HG03025 (cell line): ENCODE results near the gene NPFFR2.
"Not testable (repeated sequence)": the region's sequence is repeated elsewhere in the genome, so short reads cannot be mapped to it uniquely, and the experiment has no call there.

Experiments used
- ATAC-seq: cut with Tn5 transposase; IDR thresholded peaks from one replicate; pipeline ENCODE4 v1.9.1; 2021; ENCODE audit warnings: mild to moderate bottlenecking, moderate library complexity; ENCODE audit not compliant: unreplicated experiment, low FRiP score

Gene NPFFR2

DNA sequence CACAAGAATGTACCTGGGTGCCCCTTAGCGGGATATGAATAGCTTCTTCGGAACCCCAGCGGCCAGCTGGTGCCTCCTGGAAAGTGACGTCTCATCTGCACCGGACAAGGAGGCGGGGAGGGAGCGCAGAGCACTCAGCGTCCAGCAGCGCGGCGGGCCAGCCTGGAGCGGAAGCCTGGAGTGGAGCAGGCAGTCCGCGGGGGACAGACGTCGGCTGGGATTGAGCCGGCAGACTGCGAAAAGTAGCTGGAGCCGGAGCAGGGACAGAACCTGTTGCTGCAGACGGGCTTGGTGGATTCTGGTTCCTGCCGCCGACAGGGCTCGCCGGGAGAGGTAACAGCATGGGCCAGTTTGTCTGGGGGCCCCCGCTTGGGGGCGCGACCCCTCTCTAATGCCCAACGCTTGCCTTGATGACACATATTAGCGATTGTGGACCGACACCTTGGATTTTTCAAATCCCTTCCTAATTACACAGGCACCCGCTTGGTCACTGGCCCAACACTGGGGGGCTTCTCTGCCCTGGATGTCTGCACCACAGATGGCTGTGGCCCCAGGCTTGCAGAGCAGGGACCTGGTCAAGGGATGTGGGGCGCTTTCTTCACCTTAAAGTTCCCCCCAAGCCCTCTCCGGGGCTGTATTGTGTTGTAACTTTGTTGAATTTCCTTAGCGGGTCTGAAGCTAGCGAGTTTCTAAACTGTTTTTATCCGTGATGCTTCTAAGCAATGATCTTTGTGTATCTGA is at the start of gene NPFFR2:
Gene NPFFR2, plus strand, starts transcription at position 133 of the 741 bp plus-strand sequence. CDS start 96,592 bp downstream, outside the sequence.
- no peak for ATAC-seq

DNA sequence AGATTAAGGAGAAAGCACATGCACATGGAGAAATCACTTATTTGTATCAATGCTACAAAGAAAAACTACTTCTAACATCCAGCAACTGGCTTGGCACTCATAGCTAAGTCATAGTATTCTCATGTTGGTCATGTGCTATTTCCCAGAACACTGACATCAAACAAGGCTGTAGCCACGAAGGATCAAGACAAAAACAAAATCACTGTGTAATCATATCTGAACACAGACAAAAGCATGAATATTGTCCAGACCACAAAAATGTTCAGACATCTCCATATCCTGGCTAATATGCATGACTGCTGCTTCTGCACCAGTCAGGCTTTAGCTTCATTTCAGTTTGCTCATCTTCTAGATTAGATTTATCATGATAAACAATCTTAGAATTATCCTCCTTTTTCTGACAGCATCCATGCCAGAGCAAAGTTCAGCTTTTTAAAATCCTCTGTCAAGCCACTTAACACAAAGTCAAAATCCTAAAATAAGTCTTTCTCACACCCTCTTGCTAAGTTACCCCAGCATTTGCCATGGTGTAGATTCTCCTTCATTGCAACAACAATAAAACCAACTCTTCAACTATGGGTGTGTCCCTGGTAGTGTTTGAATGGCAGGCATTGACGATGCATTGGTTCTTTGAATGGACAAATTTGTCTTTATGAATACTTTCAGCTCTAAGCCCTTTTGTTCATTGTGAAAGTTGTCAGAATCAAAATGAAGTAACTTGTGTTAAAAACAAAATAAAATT is 39.1 kb upstream of the NPFFR2 start:
- ATAC-seq, result no peak

DNA sequence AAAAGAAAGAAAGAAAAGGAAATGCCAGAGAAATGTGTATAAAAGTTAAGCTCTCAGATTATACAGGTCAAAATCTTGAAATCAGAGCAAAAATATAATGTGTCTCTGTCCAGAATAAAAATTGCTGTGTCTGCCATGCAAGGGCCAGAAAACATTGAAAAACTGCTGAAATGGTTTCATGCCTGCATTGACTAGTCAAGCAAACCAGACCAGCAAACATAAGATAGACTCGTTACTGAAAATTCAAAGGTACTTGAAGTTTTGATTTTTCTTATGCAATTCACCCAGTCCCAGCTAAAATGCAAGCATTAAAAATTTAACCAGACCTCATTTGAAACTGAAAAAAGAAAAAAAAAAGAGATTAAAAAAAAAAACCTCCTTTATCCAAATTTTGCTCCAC is 37.2 kb upstream of the NPFFR2 start:
- no peak for ATAC-seq

DNA sequence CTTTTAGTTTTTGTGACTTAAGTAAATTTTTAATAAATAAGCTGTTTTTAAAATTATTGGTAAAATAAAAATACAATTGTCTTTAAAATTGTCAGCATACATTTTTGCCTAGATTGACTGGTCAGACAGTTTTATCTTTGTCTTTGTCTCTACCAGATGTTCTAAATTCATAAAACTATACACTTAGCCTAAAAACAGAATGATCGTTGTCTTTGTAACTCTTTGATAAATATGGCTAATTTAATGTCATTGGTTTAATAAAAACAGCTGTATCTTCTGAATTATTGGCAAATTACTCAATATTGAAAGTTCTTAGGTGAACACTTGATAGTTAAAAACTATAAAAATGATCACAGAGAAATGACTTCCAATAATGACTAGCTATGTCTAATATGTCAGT is 36.5 kb upstream of the NPFFR2 start:
- no peak for ATAC-seq

DNA sequence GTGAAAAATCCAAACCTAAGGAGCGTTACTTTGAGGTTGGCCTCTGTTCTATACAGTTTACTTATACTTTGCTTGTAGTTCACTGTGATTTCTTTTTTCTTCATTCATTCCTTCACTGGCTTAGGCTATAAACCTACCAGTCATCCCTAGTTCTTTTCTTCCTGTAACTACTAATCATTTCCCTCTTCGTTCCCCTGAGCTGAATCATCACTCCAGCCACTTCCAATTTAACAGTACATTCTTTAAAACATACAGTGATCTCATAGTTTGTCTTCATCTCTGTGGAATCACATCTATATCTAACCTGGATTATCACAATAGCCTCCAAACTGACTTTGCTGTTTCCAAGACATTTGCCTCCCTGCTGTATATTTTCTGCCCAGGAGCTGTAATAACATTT is 25.2 kb upstream of the NPFFR2 start:
- ATAC-seq, result no peak

DNA sequence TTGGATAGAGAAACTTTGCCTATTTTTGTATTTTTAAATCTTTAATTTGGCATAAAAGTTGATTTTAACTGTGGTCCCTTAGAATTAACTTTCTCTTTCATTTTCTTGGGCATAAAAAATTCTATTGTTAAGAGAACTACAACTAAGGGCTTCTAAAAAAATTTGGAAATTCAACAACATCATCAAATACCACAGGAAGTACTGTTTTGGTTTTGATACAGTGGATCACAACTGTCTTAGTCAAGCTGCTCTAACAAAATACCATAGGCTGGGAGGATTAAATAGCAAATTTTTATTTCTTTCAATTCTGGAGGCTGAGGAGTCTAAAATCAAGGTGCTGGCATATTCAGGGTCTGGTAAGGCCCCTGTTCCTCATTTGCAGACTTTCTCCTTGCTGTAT is 19.9 kb upstream of the NPFFR2 start:
- no peak for ATAC-seq

DNA sequence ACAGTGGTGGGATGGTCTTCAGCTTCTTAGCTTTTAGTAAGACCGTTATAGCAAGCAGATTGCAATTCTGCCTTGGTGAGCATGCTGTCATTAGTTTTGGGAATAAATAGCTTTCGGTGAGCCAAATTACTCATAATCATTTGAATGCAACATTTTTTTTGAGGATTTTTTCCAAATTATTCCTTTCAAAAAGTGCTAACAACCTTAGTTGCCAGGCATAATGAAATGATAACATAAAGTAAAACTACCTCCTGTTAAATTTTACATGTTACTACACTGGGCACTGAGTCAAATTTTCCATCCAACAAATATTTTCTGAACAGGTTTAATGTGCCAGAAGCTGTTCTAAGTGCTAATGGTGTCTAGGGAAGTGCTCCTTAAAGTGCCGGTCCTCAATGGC is 15.8 kb upstream of the NPFFR2 start:
- no peak for ATAC-seq

DNA sequence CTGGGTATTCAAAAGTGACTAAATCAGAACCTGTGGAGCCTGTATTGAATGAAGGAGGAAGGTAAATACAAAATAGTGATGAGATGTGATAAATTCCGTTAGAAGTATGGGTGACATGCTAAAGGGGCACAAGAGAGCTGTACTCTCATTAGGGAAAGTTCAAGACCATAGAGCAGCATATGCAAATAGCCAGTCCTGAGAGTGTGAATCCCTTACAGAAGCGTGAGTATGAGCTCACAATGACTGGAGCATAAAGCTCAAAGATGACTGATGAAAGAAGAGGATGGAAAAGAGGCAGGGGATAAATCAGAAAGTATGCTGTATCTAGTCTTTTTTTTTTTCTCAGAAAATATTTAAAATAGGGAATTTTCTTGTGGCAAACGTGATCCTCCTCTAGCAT is 12.1 kb upstream of the NPFFR2 start:
- ATAC-seq, result no peak

DNA sequence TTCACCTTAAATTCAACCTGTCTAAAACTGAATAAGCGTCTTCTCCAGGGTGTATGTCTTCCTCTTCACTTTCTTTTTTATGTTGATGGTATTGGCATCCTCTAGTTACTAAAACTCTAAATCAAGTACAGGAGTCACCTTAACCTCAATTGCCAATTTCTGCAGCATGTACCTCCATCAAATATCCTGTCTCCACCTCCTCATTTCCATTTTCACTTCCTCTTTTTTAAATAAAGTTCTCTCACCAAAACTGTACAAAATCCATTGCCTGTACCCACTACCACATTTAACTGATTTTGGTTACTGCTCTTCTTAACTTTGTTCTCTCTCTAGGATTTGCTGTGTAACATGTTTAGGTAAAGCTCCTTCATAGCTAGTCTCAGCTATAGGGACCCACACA is 9.2 kb upstream of the NPFFR2 start:
- no peak for ATAC-seq

DNA sequence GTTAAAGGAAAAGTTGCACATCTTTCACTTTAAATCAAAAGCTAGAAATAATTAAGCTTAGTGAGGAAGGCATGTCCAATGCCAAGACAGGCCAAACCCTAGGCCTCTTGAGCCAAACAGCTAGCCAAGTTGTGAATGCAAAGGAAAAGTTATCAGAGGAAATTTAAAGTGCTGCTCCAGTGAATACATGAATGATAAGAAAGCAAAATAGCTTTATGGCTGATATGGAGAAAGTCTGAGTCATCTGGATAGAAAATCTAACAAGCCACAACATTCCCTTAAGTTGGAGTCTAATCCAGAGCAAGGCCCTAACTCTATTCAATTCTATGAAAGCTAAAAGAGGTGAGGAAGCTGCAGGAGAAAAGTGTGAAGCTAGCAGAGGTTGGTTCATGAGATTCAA is 23.8 kb downstream of the NPFFR2 start:
- ATAC-seq, result no peak

DNA sequence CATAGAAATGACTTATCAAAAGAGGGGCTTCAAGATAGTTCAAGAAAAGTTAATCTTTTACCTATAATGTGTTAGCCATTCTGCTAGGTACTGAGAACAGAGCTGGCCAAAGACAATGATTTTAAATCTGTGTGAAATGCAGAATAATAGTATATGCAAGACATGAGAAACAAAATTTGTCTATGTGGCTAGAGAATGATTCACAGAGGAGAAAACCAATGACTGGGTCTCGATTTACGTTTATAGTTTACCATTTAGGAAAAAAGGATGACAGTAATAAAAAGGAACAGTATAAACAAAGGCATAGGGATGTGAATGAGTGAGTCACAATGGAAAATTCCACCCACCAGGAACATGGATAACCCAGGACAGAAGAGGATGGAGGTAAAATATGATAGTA is 31.9 kb downstream of the NPFFR2 start:
- ATAC-seq, result no peak

DNA sequence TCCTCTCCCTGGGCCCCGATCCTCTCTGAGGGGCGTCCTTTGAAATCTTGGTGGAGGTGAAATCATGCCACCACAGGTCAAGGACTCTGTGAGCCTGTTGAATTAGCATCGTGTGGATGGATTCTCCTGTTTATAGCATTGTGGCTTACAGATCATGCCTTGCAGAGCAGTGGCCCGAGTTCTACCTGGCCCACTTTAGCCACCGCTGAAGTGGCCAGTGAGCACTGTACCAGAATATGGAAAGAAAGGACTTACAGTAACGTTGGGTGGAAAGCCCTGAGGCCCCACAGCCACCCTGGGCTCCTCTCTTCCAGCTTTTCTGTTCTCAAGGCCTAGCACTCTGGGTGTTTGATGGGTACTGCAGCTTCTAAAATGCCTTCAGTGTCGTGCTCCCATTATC is 35.3 kb downstream of the NPFFR2 start:
- ATAC-seq, result no peak

DNA sequence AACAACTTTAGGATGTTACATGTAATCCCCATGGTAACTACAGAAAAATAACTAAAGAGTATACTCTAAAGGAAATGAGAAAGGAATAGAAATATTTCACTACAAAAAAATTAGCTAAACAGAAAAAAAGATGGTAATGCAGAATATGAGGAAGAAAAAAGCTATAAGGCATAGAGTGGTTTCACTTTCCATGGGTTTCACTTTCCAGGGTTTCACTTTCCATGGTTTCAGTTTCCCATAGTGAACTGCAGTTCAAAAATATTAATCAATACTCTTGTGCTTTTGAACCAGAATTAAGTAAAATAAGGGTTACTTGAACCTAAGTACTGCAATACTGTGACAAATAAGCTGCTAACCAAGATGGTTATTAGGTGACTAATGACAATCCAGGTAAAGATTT is 42.0 kb downstream of the NPFFR2 start:
- no peak for ATAC-seq

DNA sequence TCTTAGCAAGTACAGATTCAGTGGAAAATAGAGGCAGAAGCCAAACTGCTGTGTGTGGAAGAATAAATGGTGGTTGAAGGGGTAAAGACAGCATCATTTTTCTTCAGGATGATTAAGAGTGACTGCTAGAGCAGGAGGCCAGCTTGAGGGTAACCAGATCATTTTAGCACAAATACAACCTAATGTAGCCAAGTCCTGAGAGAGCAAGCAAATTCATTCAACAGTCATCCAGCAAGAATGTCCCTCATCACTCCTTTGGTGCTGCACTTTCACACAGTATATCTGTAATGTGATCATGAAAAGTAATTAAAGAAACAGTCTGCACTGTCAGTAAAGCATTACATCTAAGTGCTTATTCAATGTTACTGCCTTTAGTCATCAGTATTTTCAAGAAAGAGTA is 44.8 kb downstream of the NPFFR2 start:
- no peak for ATAC-seq

DNA sequence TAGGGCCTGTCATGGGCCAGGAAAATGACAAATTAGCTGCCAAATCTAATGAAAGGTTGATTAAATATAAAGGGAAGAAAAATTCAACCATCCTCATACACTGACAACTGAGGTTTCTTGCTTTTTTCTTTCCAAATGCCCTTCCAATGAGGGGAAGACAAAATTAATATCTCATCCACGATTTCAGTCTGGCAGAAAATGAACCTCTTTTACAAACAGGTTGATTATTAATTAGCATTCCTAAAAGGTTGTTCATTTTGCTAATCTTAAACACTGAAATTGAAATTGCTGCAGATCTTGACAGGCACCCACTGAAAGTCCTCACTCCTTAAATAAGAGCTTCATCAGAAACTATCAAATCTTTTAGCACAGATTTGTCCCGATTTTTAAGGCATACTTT is 45.5 kb downstream of the NPFFR2 start:
- ATAC-seq, result no peak

DNA sequence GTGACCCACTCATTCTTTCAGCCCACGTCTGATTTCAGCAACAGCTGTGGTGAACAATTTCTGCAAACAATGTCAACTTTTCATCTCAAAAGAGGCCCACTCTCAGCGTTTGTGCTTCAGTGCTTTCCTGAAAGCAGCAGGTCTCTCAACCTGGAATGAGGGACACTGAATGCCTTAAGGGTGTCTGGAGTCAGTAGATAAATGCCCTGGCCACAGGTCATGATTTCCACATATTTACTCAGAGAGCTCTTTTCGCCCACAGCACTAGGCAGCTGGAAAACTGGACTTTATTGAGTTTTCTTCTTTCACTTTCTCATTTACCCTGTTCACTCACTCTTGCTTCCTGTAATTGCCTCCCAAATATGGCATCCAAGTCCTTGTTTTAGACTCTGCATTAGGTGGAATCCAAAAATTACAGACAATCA is 52.8 kb downstream of the NPFFR2 start:
- ATAC-seq, result peak; percentile 76

DNA sequence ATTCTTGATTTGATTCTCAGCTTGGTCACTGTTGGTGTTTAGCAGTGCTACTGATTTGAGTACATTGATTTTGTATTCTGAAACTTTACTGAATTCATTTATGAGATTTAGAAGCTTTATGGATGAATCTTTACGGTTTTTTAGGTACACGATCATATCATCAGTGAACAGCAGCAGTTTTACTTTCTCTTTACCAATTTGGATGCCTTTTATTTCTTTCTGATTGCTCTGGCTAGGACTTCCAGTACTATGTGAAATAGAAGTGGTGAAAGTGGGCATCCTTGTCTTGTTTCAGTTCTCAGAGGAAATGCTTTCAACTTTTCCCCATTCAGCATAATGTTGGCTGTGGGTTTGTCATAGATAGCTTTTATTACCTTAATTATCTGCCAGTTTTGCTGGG is 58.8 kb downstream of the NPFFR2 start:
- ATAC-seq, result not testable (repeated sequence)

DNA sequence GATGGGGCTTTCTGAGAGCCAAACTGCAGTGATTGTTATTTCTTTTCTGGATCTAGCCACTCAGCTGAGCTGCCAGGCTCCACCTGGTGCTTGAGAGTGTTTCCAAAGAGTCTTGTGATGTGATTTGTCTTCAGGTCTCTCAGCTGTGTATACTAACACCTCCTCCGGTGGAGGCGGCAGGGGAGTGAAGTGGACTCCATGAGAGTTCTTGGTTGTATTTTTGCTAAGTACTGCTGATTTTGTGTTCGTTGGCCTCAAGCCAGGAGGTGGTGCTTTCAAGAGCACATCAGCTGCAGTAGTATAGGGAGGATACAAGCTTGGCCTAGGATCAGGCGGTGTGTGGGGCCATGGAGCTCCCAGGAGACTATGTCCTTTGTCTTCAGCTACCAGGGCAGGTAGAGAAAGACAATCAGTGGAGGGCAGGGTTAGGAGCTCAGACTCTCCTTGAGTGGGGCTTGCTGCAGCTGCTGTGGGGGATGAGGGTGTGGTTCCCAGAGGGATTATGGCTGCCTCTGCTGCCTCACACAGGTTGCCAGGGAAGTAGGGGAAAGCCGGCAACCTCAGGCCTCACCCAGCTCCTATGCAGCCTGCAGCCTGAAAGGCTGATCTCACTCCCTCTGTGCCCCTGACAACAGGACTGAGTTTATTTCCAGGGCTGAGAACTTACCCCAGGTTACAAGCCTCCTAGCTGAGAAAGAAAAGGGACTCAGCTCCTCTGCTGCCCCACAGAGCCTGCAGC is 62.4 kb downstream of the NPFFR2 start:
- ATAC-seq, result no peak

DNA sequence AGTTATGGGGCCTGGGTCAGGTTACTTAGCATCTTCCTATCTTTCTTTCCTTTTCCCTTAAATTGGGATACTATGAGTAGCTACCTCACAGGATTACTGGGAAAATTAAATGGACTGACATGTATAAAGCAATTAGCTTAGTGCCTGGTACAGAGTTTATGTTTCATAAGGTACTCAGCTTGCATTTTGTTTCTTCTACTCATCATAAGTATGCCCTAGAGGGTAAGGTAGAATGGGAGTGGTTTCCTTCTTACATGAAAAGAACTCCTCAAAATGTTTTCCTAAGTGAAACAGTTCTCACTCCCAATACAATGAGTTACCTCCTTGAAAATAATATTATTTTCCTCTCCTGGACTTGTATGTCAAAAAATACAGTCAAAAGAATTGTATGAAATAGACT is 75.7 kb downstream of the NPFFR2 start:
- no peak for ATAC-seq

DNA sequence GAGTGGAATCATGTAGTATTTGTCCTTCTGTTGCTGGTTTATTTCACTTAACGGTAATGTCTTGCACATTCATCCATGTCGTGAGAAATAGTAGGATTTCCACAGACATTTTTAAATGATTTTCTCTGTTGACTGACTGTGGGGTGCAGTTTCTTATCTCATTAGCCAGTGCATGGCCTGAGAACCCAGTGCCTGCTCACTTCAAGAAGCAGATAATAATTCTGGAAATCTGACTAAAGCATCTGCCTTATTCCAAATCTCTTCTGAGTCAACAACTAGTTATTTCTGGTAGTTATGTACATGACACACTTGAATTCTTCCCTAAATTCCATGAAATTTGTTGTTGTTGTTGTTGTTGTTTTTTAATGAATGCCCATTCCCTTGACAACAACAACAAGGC is 77.6 kb downstream of the NPFFR2 start:
- ATAC-seq, result no peak

DNA sequence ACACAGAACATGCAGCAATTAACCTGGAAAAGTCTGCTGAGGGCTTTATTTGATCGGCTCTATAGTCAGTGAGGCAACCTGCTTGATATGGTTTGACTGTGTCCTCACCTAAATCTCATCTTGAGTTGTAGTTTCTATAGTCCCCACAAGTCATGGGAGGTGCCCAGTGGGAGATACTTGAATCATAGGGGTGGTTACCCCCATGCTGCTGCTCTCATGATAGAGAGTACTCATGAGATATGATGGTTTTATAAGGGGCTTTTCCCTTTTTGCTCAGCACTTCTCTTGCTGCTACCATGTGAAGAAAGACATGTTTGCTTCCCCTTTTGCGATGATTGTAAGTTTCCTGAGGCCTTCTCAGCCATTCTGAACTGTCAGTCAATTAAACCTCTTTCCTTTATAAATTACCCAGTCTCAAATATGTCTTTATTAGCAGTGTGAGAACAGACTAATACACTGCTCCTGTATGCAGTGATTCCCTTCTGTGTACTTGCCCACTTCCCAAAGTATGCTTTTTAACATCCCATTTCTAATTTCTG is 78.2 kb downstream of the NPFFR2 start:
- ATAC-seq, result no peak
